Neural progenitor cell (in vitro differentiated cells): Measurements from ENCODE around the gene SDK2. TPM values are rescaled to one million over a fixed set of nuclear protein-coding genes. Genes with fewer than 3 reads are reported as not detected.

Experiments used
- DNase-seq: peaks from one replicate; pipeline ENCODE4 v3.0.0-alpha.2; 2016; ENCODE audit warnings: low spot score
- H2AFZ ChIP-seq: fragments of 200-600 bp; sonication (generic); replicated peaks from 2 replicates; pipeline ENCODE4 v1.6.1; 2016; ENCODE audit warnings: antibody characterized with exemption
- H3F3A ChIP-seq: fragments of 200-600 bp; sonication (generic); 2 replicates; pipeline ENCODE4 v1.6.1; 2016; ENCODE audit warnings: antibody characterized with exemption, low read depth
- H3K27ac ChIP-seq: fragments of 200-600 bp; sonication (generic); 2 replicates; pipeline ENCODE4 v1.5.1; 2016; ENCODE audit warnings: mild to moderate bottlenecking
- H3K27me3 ChIP-seq: fragments of 200-600 bp; sonication (generic); 2 replicates; pipeline ENCODE4 v1.6.1; 2016; ENCODE audit warnings: mild to moderate bottlenecking, moderate library complexity
- H3K36me3 ChIP-seq: fragments of 200-600 bp; sonication (generic); 2 replicates; pipeline ENCODE4 v1.5.1; 2016
- H3K4me1 ChIP-seq: fragments of 200-600 bp; sonication (generic); 2 replicates; pipeline ENCODE4 v1.6.1; 2016; ENCODE audit warnings: mixed run types
- H3K4me2 ChIP-seq: fragments of 200-600 bp; sonication (generic); 2 replicates; pipeline ENCODE4 v1.6.1; 2016
- H3K4me3 ChIP-seq: fragments of 200-600 bp; sonication (generic); 2 replicates; pipeline ENCODE4 v1.5.1; 2016
- H3K79me2 ChIP-seq: fragments of 200-600 bp; sonication (generic); 2 replicates; pipeline ENCODE4 v1.6.1; 2016; ENCODE audit warnings: low read depth
- H3K9ac ChIP-seq: fragments of 200-600 bp; sonication (generic); 2 replicates; pipeline ENCODE4 v1.6.1; 2016
- H3K9me3 ChIP-seq: fragments of 200-600 bp; sonication (generic); 2 replicates; pipeline ENCODE4 v1.5.1; 2016; ENCODE audit warnings: low read depth
- H4K20me1 ChIP-seq: fragments of 200-600 bp; sonication (generic); 2 replicates; pipeline ENCODE4 v1.6.1; 2016; ENCODE audit warnings: low read depth
- H3K27ac Mint-ChIP-seq: 3 replicates; pipeline ENCODE4 v1.8.0; 2021; ENCODE audit warnings: mixed read lengths
- H3K27me3 Mint-ChIP-seq: 2 replicates; pipeline ENCODE4 v1.8.0; 2022; ENCODE audit warnings: low read depth, mild to moderate bottlenecking, inconsistent platforms, moderate library complexity, mixed read lengths; ENCODE audit not compliant: insufficient read depth
- H3K36me3 Mint-ChIP-seq: 3 replicates; pipeline ENCODE4 v1.8.0; 2021; ENCODE audit warnings: mixed read lengths
- H3K4me1 Mint-ChIP-seq: 3 replicates; pipeline ENCODE4 v1.8.0; 2021; ENCODE audit warnings: mixed read lengths
- H3K4me3 Mint-ChIP-seq: 3 replicates; pipeline ENCODE4 v1.8.0; 2021; ENCODE audit warnings: mild to moderate bottlenecking, moderate library complexity, mixed read lengths
- H3K9me3 Mint-ChIP-seq: 3 replicates; pipeline ENCODE4 v1.8.0; 2020; ENCODE audit warnings: mixed read lengths
- EZH2 ChIP-seq: fragments of 200-600 bp; sonication (generic); IDR thresholded peaks from 2 replicates; pipeline ENCODE4 v1.6.1; 2017; ENCODE audit warnings: antibody characterized with exemption, mild to moderate bottlenecking, moderate library complexity
- EZH2phosphoT487 ChIP-seq: fragments of 200-600 bp; sonication (generic); IDR thresholded peaks from 2 replicates; pipeline ENCODE4 v1.6.1; 2017; ENCODE audit warnings: antibody characterized with exemption
- total RNA-seq: library from RNA; depleted of rRNA; stranded (reverse); fragments of >200 nt; gene quantifications from 2 replicates; pipeline ENCODE4 v1.2.3, GENCODE V29; 2015; ENCODE audit warnings: low replicate concordance
- TF ChIP-seq, protein P1 (sequence below): fragments of 200-600 bp; sonication (generic); IDR thresholded peaks from 2 replicates; pipeline ENCODE4 v1.5.1; 2017; ENCODE audit warnings: antibody characterized with exemption, mild to moderate bottlenecking

Gene SDK2
- total RNA-seq, 1 donor from 2014 or later: 15.3 TPM

GRCh38 chr17:73690676-73691075, 46.4 kb upstream of the SDK2 start:
- no peaks in the 10 kb centered on the region for H3K27me3 ChIP-seq
- no peaks in the 10 kb centered on the region for H4K20me1 ChIP-seq
- H3K36me3 Mint-ChIP-seq: no peaks in the 10 kb centered on the region
- H3K36me3 ChIP-seq: no peaks in the 10 kb centered on the region
- H3K4me2 ChIP-seq: no peak overlapping the region
- H3K4me3 Mint-ChIP-seq: no peak overlapping the region
- H3K9ac ChIP-seq: no peak overlapping the region
- H3F3A ChIP-seq: no peaks in the 10 kb centered on the region
- H3K9me3 Mint-ChIP-seq: peaks cover 3% of the 10 kb centered on the region
- peaks cover 8% of the 10 kb centered on the region for H3K27me3 Mint-ChIP-seq
- DNase-seq: no peak
- H3K9me3 ChIP-seq: no peaks in the 10 kb centered on the region
- H3K4me3 ChIP-seq: no peak overlapping the region
- no peak overlapping the region for H2AFZ ChIP-seq
- no peak overlapping the region for H3K27ac Mint-ChIP-seq
- peaks cover 30% of the 10 kb centered on the region for H3K4me1 Mint-ChIP-seq
- TF ChIP-seq, protein P1, sequence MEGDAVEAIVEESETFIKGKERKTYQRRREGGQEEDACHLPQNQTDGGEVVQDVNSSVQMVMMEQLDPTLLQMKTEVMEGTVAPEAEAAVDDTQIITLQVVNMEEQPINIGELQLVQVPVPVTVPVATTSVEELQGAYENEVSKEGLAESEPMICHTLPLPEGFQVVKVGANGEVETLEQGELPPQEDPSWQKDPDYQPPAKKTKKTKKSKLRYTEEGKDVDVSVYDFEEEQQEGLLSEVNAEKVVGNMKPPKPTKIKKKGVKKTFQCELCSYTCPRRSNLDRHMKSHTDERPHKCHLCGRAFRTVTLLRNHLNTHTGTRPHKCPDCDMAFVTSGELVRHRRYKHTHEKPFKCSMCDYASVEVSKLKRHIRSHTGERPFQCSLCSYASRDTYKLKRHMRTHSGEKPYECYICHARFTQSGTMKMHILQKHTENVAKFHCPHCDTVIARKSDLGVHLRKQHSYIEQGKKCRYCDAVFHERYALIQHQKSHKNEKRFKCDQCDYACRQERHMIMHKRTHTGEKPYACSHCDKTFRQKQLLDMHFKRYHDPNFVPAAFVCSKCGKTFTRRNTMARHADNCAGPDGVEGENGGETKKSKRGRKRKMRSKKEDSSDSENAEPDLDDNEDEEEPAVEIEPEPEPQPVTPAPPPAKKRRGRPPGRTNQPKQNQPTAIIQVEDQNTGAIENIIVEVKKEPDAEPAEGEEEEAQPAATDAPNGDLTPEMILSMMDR: no peak
- TF ChIP-seq EZH2 (no peak), EZH2phosphoT487 (no peak)
- H3K27ac ChIP-seq: no peak overlapping the region
- peaks cover 13% of the 10 kb centered on the region for H3K4me1 ChIP-seq
- no peaks in the 10 kb centered on the region for H3K79me2 ChIP-seq

DNA sequence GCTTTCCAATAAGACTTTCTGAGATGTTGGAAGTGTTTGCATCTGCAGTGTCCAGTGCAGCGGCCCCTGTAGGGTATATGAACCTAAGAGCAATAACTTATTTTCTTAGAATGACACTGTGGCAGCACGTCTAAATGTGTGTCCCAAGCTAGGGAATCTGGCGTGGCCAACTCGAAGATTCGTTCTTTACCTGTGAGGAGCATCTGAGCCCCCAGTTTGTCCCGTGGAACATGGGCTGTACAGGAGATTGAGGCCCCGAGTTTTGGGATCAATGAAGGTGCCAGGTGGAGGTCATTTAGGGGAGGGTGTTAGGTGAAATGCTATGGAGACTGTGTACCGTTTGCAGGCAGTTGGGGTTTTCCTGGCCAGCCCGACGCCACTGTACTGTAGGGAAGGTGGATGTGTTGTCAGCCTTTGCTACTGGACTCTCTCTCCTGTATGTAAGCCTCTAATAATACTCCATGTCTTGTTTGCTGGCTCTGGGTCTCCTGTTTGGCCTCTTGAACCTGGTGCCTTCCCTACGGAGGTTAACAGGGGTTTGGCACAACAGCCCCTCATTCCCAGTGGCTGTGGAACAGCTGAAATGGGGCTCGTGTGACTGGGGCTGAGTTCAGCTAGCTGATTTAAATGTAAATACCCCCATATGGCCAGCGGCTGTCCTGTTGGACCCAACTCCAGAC, 45.5 kb upstream of the SDK2 start:
- Mint-ChIP-seq H3K27me3 (peaks cover 6% of the 10 kb centered on the region), H3K36me3 (no peaks in the 10 kb centered on the region), H3K4me3 (no peak overlapping the region), H3K27ac (peak overlapping the region; percentile 80), H3K4me1 (peaks cover 30% of the 10 kb centered on the region), H3K9me3 (peaks cover 3% of the 10 kb centered on the region)
- Histone ChIP-seq H3K9ac (no peak overlapping the region), H2AFZ (no peak overlapping the region), H3K36me3 (no peaks in the 10 kb centered on the region), H3F3A (no peaks in the 10 kb centered on the region), H3K9me3 (no peaks in the 10 kb centered on the region), H3K4me1 (peaks cover 13% of the 10 kb centered on the region), H3K79me2 (no peaks in the 10 kb centered on the region), H3K27ac (no peak overlapping the region), H3K27me3 (no peaks in the 10 kb centered on the region), H3K4me2 (no peak overlapping the region), H4K20me1 (no peaks in the 10 kb centered on the region), H3K4me3 (no peak overlapping the region)
- DNase-seq: no peak
- TF ChIP-seq EZH2phosphoT487: no peak
- no peak for TF ChIP-seq EZH2
- TF ChIP-seq, protein P1: no peak

DNA sequence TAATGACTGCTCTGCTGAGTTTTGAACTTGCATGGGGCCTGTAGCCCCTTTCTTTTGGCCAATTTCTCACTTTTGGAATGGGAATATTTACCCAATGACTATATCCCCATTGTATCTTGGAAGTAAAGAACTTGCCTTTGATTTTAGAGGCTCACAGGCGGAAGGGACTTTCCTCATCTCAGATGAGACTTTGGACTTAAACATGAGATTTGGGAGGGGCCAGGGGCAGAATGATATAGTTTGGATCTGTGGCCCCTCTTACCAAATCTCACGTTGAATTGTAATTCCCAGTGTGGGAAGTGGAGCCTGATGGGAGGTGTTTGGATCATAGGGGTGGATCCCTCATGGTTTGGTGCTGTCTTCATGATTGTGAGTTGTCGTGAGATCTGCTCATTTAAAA, 42.7 kb upstream of the SDK2 start:
- no peaks in the 10 kb centered on the region for H3K79me2 ChIP-seq
- Mint-ChIP-seq H3K27me3 (peaks cover 8% of the 10 kb centered on the region), H3K36me3 (no peaks in the 10 kb centered on the region), H3K9me3 (peaks cover 9% of the 10 kb centered on the region), H3K4me3 (no peak overlapping the region), H3K4me1 (peaks cover 27% of the 10 kb centered on the region), H3K27ac (no peak overlapping the region)
- no peaks in the 10 kb centered on the region for H3K9me3 ChIP-seq
- no peak overlapping the region for H3K27ac ChIP-seq
- no peak overlapping the region for H2AFZ ChIP-seq
- TF ChIP-seq EZH2phosphoT487: no peak
- TF ChIP-seq, protein P1: no peak
- TF ChIP-seq EZH2: no peak
- DNase-seq: no peak
- no peaks in the 10 kb centered on the region for H3K27me3 ChIP-seq
- no peaks in the 10 kb centered on the region for H3F3A ChIP-seq
- no peaks in the 10 kb centered on the region for H3K36me3 ChIP-seq
- H3K4me3 ChIP-seq: no peak overlapping the region
- H3K4me2 ChIP-seq: no peak overlapping the region
- H3K9ac ChIP-seq: no peak overlapping the region
- H4K20me1 ChIP-seq: no peaks in the 10 kb centered on the region
- H3K4me1 ChIP-seq: peaks cover 5% of the 10 kb centered on the region
